OCI-LY3 (cell line): ENCODE data around the gene PPP3CA.

Source experiments
- H2AFZ ChIP-seq: fragments of 200-600, 300-600 bp; shearing (Covaris generic); 2 replicates; pipeline ENCODE4 v1.6.0; 2014; ENCODE audit warnings: antibody characterized with exemption, low read depth, low read length
- H3K27ac ChIP-seq: fragments of 200-600, 300-600 bp; sonication (generic); 2 replicates; pipeline ENCODE4 v1.5.1; 2014; ENCODE audit warnings: mild to moderate bottlenecking, low read length, moderate library complexity, mixed read lengths
- H3K27me3 ChIP-seq: fragments of 200-600, 300-600 bp; sonication (generic); 2 replicates; pipeline ENCODE4 v1.6.1; 2014; ENCODE audit warnings: low read depth, low read length, mixed read lengths
- H3K36me3 ChIP-seq: fragments of 200-600, 300-600 bp; sonication (generic); replicated peaks from 2 replicates; pipeline ENCODE3; 2014; ENCODE audit warnings: low read depth, low read length, mixed read lengths
- H3K4me1 ChIP-seq: fragments of 300-600, 200-600 bp; sonication (generic); 2 replicates; pipeline ENCODE4 v1.6.1; 2014; ENCODE audit warnings: low read length, mixed read lengths
- H3K4me2 ChIP-seq: fragments of 200-600, 300-600 bp; sonication (generic); 2 replicates; pipeline ENCODE4 v1.6.1; 2014; ENCODE audit warnings: low read length, mixed read lengths
- H3K4me3 ChIP-seq: fragments of 300-600, 200-600 bp; sonication (generic); 2 replicates; pipeline ENCODE4 v1.5.1; 2014; ENCODE audit warnings: antibody characterized with exemption, mild to moderate bottlenecking, low read length, moderate library complexity
- H3K79me2 ChIP-seq: fragments of 300-600, 200-600 bp; shearing (Covaris generic); 2 replicates; pipeline ENCODE4 v1.6.1; 2014; ENCODE audit warnings: mild to moderate bottlenecking, low read length, mixed read lengths
- H3K9ac ChIP-seq: fragments of 300-600, 200-600 bp; shearing (Covaris generic); 2 replicates; pipeline ENCODE4 v1.6.0; 2014; ENCODE audit warnings: mild to moderate bottlenecking, low read length, moderate library complexity
- H3K9me3 ChIP-seq: fragments of 200-600, 300-600 bp; shearing (Covaris generic); 2 replicates; pipeline ENCODE4 v1.6.1; 2014; ENCODE audit warnings: low read length, mixed read lengths; ENCODE audit not compliant: insufficient read depth
- H4K20me1 ChIP-seq: fragments of 200-600, 300-600 bp; sonication (generic); 2 replicates; pipeline ENCODE4 v1.6.1; 2016; ENCODE audit warnings: low read length, mixed read lengths; ENCODE audit not compliant: insufficient read depth
- EZH2phosphoT487 ChIP-seq: fragments of 200-600 bp; shearing (Covaris generic); IDR thresholded peaks from 2 replicates; pipeline ENCODE4 v1.6.1; 2018; ENCODE audit warnings: antibody characterized with exemption, mixed run types, low read depth
- TF ChIP-seq, protein P1 (sequence below): fragments of 200-600, 300-600 bp; sonication (generic); IDR thresholded peaks from 2 replicates; pipeline ENCODE4 v1.5.1; 2014; ENCODE audit warnings: antibody characterized with exemption, low read length, low read depth

Gene PPP3CA

DNA sequence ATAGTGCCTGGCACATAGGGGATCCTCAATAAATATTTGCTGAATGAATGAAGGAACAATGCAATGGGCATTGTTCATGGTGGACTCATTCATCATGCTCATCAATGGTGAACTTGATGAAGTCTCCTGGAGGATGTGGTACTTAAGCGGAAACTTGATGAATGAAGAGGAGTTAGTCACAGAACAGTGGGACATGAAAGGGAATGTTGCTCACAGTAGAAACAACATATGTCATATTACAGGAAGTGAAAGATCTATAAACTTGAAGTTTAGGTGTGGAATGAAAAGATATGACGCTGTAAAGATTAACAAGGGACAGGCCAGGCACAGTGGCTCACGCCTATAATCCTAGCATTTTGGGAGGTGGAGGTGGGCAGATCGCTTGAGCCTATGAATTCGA is 224.1 kb downstream of the PPP3CA start:
- no peak overlapping the region for H3K27ac ChIP-seq
- TF ChIP-seq EZH2phosphoT487 = no peak
- TF ChIP-seq, protein P1, sequence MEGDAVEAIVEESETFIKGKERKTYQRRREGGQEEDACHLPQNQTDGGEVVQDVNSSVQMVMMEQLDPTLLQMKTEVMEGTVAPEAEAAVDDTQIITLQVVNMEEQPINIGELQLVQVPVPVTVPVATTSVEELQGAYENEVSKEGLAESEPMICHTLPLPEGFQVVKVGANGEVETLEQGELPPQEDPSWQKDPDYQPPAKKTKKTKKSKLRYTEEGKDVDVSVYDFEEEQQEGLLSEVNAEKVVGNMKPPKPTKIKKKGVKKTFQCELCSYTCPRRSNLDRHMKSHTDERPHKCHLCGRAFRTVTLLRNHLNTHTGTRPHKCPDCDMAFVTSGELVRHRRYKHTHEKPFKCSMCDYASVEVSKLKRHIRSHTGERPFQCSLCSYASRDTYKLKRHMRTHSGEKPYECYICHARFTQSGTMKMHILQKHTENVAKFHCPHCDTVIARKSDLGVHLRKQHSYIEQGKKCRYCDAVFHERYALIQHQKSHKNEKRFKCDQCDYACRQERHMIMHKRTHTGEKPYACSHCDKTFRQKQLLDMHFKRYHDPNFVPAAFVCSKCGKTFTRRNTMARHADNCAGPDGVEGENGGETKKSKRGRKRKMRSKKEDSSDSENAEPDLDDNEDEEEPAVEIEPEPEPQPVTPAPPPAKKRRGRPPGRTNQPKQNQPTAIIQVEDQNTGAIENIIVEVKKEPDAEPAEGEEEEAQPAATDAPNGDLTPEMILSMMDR = no peak
- H3K79me2 ChIP-seq = no peaks in the 10 kb centered on the region
- no peaks in the 10 kb centered on the region for H4K20me1 ChIP-seq
- H3K4me1 ChIP-seq = peaks cover 15% of the 10 kb centered on the region
- no peak overlapping the region for H3K4me2 ChIP-seq
- no peak overlapping the region for H3K4me3 ChIP-seq
- H3K27me3 ChIP-seq = no peaks in the 10 kb centered on the region
- no peaks in the 10 kb centered on the region for H3K36me3 ChIP-seq
- no peak overlapping the region for H3K9ac ChIP-seq
- no peak overlapping the region for H2AFZ ChIP-seq
- H3K9me3 ChIP-seq = no peaks in the 10 kb centered on the region

DNA sequence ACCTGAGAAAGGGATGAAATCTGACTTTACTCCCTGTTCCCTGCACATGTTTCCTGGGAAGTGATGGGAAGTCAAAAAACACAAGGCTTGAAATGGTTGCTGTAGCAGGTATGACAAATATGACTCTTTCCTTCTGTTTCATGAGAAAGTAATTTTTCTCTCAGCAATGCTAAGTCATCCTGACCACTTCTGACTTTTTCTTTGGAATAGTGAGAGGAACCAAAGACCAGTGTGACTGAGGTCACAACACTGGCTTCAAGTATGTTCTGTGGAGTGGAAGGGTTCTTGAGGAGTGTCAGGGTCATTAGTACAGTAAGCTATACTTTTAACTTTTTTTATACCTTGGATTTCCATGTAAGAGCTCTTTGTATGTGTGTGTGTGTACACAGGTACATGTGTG is 225.3 kb downstream of the PPP3CA start:
- Histone ChIP-seq H3K36me3 (no peaks in the 10 kb centered on the region), H3K9me3 (no peaks in the 10 kb centered on the region), H3K27me3 (no peaks in the 10 kb centered on the region), H3K9ac (no peak overlapping the region), H3K27ac (no peak overlapping the region), H3K4me2 (no peak overlapping the region), H2AFZ (no peak overlapping the region), H4K20me1 (no peaks in the 10 kb centered on the region), H3K4me1 (peaks cover 6% of the 10 kb centered on the region), H3K79me2 (no peaks in the 10 kb centered on the region), H3K4me3 (no peak overlapping the region)
- TF ChIP-seq EZH2phosphoT487 = no peak
- TF ChIP-seq, protein P1 = no peak

DNA sequence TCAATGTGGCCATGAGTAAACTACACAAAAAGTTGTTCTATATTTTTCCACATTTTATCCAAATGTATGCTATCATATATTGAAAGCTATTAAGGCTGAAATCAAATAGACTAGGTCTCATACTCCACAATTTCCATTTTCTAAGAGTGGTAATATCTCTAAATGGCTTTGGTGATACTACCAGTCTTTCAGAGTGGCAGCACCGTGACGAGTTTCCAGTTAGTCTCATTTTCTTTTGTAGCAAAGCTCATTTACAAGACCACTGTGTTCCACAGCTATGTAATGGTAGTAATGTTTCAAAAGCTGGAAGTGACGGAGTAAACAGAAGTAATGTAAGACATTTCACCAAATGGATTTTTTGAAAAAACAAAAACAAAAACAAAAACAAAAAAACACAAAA is 228.2 kb downstream of the PPP3CA start:
- H3K9me3 ChIP-seq = no peaks in the 10 kb centered on the region
- H3K27me3 ChIP-seq = no peaks in the 10 kb centered on the region
- H3K79me2 ChIP-seq = no peaks in the 10 kb centered on the region
- no peaks in the 10 kb centered on the region for H3K4me1 ChIP-seq
- H4K20me1 ChIP-seq = no peaks in the 10 kb centered on the region
- H3K4me3 ChIP-seq = no peak overlapping the region
- H3K9ac ChIP-seq = no peak overlapping the region
- no peak overlapping the region for H3K27ac ChIP-seq
- no peak overlapping the region for H3K4me2 ChIP-seq
- H2AFZ ChIP-seq = no peak overlapping the region
- TF ChIP-seq, protein P1 = no peak
- no peak for TF ChIP-seq EZH2phosphoT487
- H3K36me3 ChIP-seq = no peaks in the 10 kb centered on the region

DNA sequence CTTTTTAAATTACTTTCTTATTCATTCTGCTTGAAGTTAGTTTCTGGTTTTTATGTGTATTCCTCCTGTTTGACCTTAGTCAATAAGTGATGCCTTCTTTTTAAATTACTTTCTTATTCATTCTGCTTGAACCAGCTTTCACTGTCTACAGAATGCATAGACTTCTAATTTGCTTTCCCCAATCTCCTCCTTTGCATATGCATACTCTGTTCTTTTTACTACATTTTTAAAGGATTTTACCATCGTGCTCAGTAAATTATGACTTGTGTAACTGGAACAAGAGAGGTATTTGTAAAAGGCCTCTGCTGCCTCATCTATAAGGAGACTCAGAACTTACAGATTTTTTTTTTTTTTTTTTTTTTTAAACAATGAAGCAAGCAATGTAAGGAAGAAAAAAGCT is 228.7 kb downstream of the PPP3CA start:
- Histone ChIP-seq H3K9me3 (no peaks in the 10 kb centered on the region), H3K79me2 (no peaks in the 10 kb centered on the region), H3K27ac (no peak overlapping the region), H3K9ac (no peak overlapping the region), H3K4me1 (no peaks in the 10 kb centered on the region), H2AFZ (no peak overlapping the region), H3K4me3 (no peak overlapping the region), H3K4me2 (no peak overlapping the region), H3K27me3 (no peaks in the 10 kb centered on the region), H3K36me3 (no peaks in the 10 kb centered on the region), H4K20me1 (no peaks in the 10 kb centered on the region)
- no peak for TF ChIP-seq EZH2phosphoT487
- TF ChIP-seq, protein P1 = no peak
